ENCODE measurements around the gene TMEM185A. TPM values are rescaled to one million over a fixed set of nuclear protein-coding genes. Genes with fewer than 3 reads are reported as not detected.

Gene TMEM185A
- total and polyA plus RNA-seq, 10 of the 15 experiments (the other 5 are each of a cell fraction or from before 2014, with no cell fraction given): 2.4 to 25.1 (median 12.0) TPM

DNA sequence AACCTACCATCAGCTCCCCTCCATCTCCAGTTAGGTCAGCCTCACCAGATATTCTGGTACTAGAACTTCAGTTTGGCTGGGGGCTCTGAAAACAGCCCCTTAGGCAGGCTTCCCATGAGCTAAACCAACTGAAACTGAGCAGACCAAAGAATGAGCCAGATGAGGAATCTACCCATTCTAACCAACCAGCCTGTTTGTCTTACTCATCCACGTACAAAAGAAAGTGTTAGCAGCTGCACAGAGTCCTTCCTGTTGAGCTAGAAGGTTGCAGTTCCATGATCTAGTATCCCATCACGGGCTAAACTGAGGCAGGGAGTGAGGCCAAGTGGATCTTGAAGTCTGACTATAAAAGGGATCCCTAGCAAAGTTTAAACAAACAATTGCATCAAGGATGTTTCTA, 61.8 kb downstream of the TMEM185A start:
- in situ Hi-C loops (cut with MboI) (no loop called here), intact Hi-C loops (cut with micrococcal nuclease; ENCODE audit: unreplicated experiment) (no loop called here)
- ChIA-PET CTCF (no interaction called here), POLR2A (no interaction called here), RAD21 (ENCODE audit: unreplicated experiment) (no interaction called here), SMC1A (ENCODE audit: uncharacterized antibody, unreplicated experiment) (no interaction called here)
- BruUV-seq (replicated peaks): no TSS peak
- H3K4me1 ChIP-seq (ENCODE audit: control insufficient read depth, insufficient read depth, low read length): no peaks in the 10 kb centered on the region
- H3K36me3 ChIP-seq (ENCODE audit: control insufficient read depth in 2 of 2, insufficient read depth in 2 of 2, low read length in 1 of 2): no peaks in the 10 kb centered on the region
- no peaks in the 10 kb centered on the region for H3K9me3 ChIP-seq (replicated peaks; ENCODE audit: control insufficient read depth, insufficient read depth, low read length)
- no peak overlapping the region for H3K27ac ChIP-seq (ENCODE audit: control insufficient read depth, insufficient read depth)
- no peak overlapping the region for H3K4me2 ChIP-seq (ENCODE audit: control insufficient read depth, insufficient read depth)
- WGBS (ENCODE audit: insufficient coverage, insufficient replicate concordance, low lambda C conversion rate, missing lambda C conversion rate): 0% methylated on average over 2 of the region's 2 CpGs
- ATAC-seq: peak; percentile 21; the same call in 2 of the 3 replicates
- no peaks in the 10 kb centered on the region for H4K20me1 ChIP-seq (ENCODE audit: control insufficient read depth, insufficient read depth)
- H3K4me3 ChIP-seq: no peak overlapping the region
- peak; percentile 37; the same call in 1 of the 2 replicates for TF ChIP-seq RUNX3 (IDR thresholded peaks at IDR 0.05; ENCODE audit: low read length)
- 0 out of 2 replicates have a peak, but pooled peaks have one; percentile 36 for TF ChIP-seq EED (IDR thresholded peaks at IDR 0.05; ENCODE audit: low read depth)
- no peak for TF ChIP-seq PAX5 (IDR thresholded peaks at IDR 0.05; ENCODE audit: borderline replicate concordance, low read depth, low read length)
- no peak for TF ChIP-seq CHD2 (IDR thresholded peaks at IDR 0.05; ENCODE audit: borderline replicate concordance, low read depth, low read length)
- no peak for TF ChIP-seq SREBF2 (IDR thresholded peaks at IDR 0.05; ENCODE audit: low read length)
- no peak for TF ChIP-seq FOXK2 (IDR thresholded peaks at IDR 0.05)
- no peak for TF ChIP-seq ZNF622 (IDR thresholded peaks at IDR 0.05)
- TF ChIP-seq ATF7 (IDR thresholded peaks at IDR 0.05; ENCODE audit: low read depth): no peak
- TF ChIP-seq ZSCAN29 (IDR thresholded peaks at IDR 0.05): no peak
- TF ChIP-seq WRNIP1 (IDR thresholded peaks at IDR 0.05; ENCODE audit: borderline replicate concordance, low read depth, low read length): no peak
- H3K27me3 ChIP-seq (replicated peaks in 1 of 2; ENCODE audit: control insufficient read depth in 2 of 2, insufficient read depth in 2 of 2, low read length in 1 of 2): no peaks in the 10 kb centered on the region
- no peak for FAIRE-seq
- no peak for DNase-seq (ENCODE audit: low read depth, low spot score)
- H3K9ac ChIP-seq (ENCODE audit: control insufficient read depth, insufficient read depth, low read length): no peak overlapping the region
- no peak overlapping the region for H2AFZ ChIP-seq (ENCODE audit: control insufficient read depth, low read depth, low read length)
- H3K79me2 ChIP-seq (ENCODE audit: control insufficient read depth, insufficient read depth, low read length): no peaks in the 10 kb centered on the region

DNA sequence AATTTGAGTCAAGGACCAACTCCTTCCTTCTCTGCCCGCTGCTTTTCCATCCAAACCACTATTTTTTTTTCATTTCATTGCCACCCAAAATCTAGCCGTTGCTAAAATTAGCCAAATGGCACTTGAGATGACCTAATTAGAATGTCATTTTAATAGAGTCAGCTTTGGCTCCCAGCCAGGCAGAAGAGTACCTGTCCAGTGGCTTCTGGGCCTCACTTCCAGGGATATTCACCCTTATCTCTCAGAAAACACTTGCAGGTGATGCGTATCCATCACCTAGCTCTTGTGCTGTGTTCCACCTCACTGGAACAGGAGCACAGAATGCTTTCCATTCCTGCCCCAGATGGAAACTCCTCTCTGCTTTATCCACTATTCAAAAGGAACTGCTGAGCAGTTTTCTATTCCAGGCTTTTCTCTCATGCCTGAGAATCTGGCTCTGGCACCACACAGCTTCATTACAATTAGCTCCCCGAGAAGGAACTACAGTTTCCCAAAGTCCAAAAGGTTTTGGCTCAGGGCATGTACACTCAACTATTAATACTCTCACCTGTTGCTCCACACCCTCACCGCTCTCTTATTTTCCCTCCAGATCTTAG, 62.8 kb downstream of the TMEM185A start:
- Histone ChIP-seq H2AFZ (ENCODE audit: control insufficient read depth, low read depth, low read length) (no peak overlapping the region), H3K79me2 (ENCODE audit: control insufficient read depth, insufficient read depth, low read length) (no peaks in the 10 kb centered on the region), H3K27me3 (replicated peaks in 1 of 2; ENCODE audit: control insufficient read depth in 2 of 2, insufficient read depth in 2 of 2, low read length in 1 of 2) (no peaks in the 10 kb centered on the region), H3K36me3 (ENCODE audit: control insufficient read depth in 2 of 2, insufficient read depth in 2 of 2, low read length in 1 of 2) (no peaks in the 10 kb centered on the region), H3K4me1 (ENCODE audit: control insufficient read depth, insufficient read depth, low read length) (no peaks in the 10 kb centered on the region), H3K27ac (ENCODE audit: control insufficient read depth, insufficient read depth) (no peak overlapping the region), H3K9me3 (replicated peaks; ENCODE audit: control insufficient read depth, insufficient read depth, low read length) (no peaks in the 10 kb centered on the region), H3K4me3 (no peak overlapping the region), H3K9ac (ENCODE audit: control insufficient read depth, insufficient read depth, low read length) (no peak overlapping the region), H3K4me2 (ENCODE audit: control insufficient read depth, insufficient read depth) (no peak overlapping the region), H4K20me1 (ENCODE audit: control insufficient read depth, insufficient read depth) (no peaks in the 10 kb centered on the region)
- FAIRE-seq (no peak), ATAC-seq (no peak), DNase-seq (ENCODE audit: low read depth, low spot score) (no peak)
- SMC1A ChIA-PET (ENCODE audit: uncharacterized antibody, unreplicated experiment): no interaction called here
- in situ Hi-C loops (cut with MboI) (no loop called here), intact Hi-C loops (cut with micrococcal nuclease; ENCODE audit: unreplicated experiment) (no loop called here)
- RAD21 ChIA-PET (ENCODE audit: unreplicated experiment): no interaction called here
- WGBS (ENCODE audit: insufficient coverage, insufficient replicate concordance, low lambda C conversion rate, missing lambda C conversion rate): 33% methylated on average over 5 of the region's 5 CpGs
- CTCF ChIA-PET: interaction anchor here (0.6 to 1.0 kb wide), 2 partner anchors 37 to 57 kb away, joined by 3 read pairs; no protein-coding TSS in a partner anchor
- BruUV-seq (replicated peaks): no TSS peak
- POLR2A ChIA-PET: no interaction called here
- TF ChIP-seq POLR2A (IDR thresholded peaks at IDR 0.05; ENCODE audit: low read depth, low read length): no peak
- TF ChIP-seq, protein P1, sequence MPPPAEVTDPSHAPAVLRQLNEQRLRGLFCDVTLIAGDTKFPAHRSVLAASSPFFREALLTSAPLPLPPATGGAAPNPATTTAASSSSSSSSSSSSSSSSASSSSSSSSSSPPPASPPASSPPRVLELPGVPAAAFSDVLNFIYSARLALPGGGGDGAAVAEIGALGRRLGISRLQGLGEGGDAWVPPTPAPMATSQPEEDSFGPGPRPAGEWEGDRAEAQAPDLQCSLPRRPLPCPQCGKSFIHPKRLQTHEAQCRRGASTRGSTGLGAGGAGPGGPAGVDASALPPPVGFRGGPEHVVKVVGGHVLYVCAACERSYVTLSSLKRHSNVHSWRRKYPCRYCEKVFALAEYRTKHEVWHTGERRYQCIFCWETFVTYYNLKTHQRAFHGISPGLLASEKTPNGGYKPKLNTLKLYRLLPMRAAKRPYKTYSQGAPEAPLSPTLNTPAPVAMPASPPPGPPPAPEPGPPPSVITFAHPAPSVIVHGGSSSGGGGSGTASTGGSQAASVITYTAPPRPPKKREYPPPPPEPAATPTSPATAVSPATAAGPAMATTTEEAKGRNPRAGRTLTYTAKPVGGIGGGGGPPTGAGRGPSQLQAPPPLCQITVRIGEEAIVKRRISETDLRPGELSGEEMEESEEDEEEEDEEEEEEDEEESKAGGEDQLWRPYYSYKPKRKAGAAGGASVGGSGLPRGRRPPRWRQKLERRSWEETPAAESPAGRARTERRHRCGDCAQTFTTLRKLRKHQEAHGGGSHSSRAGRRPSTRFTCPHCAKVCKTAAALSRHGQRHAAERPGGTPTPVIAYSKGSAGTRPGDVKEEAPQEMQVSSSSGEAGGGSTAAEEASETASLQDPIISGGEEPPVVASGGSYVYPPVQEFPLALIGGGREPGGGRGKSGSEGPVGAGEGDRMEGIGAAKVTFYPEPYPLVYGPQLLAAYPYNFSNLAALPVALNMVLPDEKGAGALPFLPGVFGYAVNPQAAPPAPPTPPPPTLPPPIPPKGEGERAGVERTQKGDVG (CRISPR knock-in tag; IDR thresholded peaks at IDR 0.05): no peak
- no peak for TF ChIP-seq JUNB (IDR thresholded peaks at IDR 0.05)
- TF ChIP-seq, protein P2, sequence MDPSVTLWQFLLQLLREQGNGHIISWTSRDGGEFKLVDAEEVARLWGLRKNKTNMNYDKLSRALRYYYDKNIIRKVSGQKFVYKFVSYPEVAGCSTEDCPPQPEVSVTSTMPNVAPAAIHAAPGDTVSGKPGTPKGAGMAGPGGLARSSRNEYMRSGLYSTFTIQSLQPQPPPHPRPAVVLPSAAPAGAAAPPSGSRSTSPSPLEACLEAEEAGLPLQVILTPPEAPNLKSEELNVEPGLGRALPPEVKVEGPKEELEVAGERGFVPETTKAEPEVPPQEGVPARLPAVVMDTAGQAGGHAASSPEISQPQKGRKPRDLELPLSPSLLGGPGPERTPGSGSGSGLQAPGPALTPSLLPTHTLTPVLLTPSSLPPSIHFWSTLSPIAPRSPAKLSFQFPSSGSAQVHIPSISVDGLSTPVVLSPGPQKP (IDR thresholded peaks at IDR 0.05; ENCODE audit: low read depth, low read length): no peak
- no peak for TF ChIP-seq BMI1 (IDR thresholded peaks at IDR 0.05; ENCODE audit: borderline replicate concordance)
- no peak for TF ChIP-seq ZNF622 (IDR thresholded peaks at IDR 0.05)
- no peak for TF ChIP-seq EP300 (IDR thresholded peaks at IDR 0.05; ENCODE audit: borderline replicate concordance in 1 of 2, control insufficient read depth in 1 of 2, low read depth in 2 of 2, low read length in 2 of 2)

All from GM12878 (cell line).